Measurements from ENCODE around the gene YPEL3.

Gene YPEL3

GRCh38 chr16:30096105-30096861 lies at the start of gene YPEL3:
TSS of gene YPEL3 (minus strand) at chr16:30096213. CDS start at chr16:30095482, 731 bp downstream.
- Mint-ChIP-seq H3K4me1 (peaks cover 51% of the 10 kb centered on the region), H3K27me3 (ENCODE audit: low read depth, poor library complexity) (peaks cover 10% of the 10 kb centered on the region), H3K36me3 (ENCODE audit: low read depth) (peaks cover 44% of the 10 kb centered on the region), H3K4me3 (peak within 1 kb of the TSS; percentile 89), H3K27ac (peak within 1 kb of the TSS; percentile 98), H3K9me3 (peaks cover 47% of the 10 kb centered on the region)
- no peak for TF ChIP-seq CTCF (IDR thresholded peaks at IDR 0.05)
- DNase-seq = peak; percentile 94

GRCh38 chr16:30145657-30146056 lies 49.6 kb upstream of the YPEL3 start:
- Mint-ChIP-seq H3K27me3 (ENCODE audit: low read depth, poor library complexity) (peaks cover 28% of the 10 kb centered on the region), H3K9me3 (peaks cover 32% of the 10 kb centered on the region), H3K36me3 (ENCODE audit: low read depth) (no peaks in the 10 kb centered on the region), H3K27ac (no peak overlapping the region), H3K4me3 (no peak overlapping the region), H3K4me1 (peaks cover 4% of the 10 kb centered on the region)
- TF ChIP-seq CTCF (IDR thresholded peaks at IDR 0.05) = no peak
- no peak for DNase-seq

GRCh38 chr16:30144917-30145316 lies 48.9 kb upstream of the YPEL3 start:
- Mint-ChIP-seq H3K4me3 (no peak overlapping the region), H3K4me1 (peaks cover 7% of the 10 kb centered on the region), H3K27me3 (ENCODE audit: low read depth, poor library complexity) (peaks cover 29% of the 10 kb centered on the region), H3K36me3 (ENCODE audit: low read depth) (no peaks in the 10 kb centered on the region), H3K9me3 (peaks cover 25% of the 10 kb centered on the region), H3K27ac (no peak overlapping the region)
- no peak for TF ChIP-seq CTCF (IDR thresholded peaks at IDR 0.05)
- DNase-seq = no peak

- Mint-ChIP-seq H3K27me3 (ENCODE audit: low read depth, poor library complexity) (peaks cover 29% of the 10 kb centered on the region), H3K4me3 (no peak overlapping the region), H3K9me3 (peaks cover 16% of the 10 kb centered on the region), H3K36me3 (ENCODE audit: low read depth) (no peaks in the 10 kb centered on the region), H3K4me1 (peaks cover 10% of the 10 kb centered on the region), H3K27ac (no peak overlapping the region)
- no peak for TF ChIP-seq CTCF (IDR thresholded peaks at IDR 0.05)
- no peak for DNase-seq
Measured at GRCh38 chr16:30144017-30144416, 48.0 kb upstream of the YPEL3 start.

GRCh38 chr16:30143347-30143702 lies 47.3 kb upstream of the YPEL3 start:
- Mint-ChIP-seq H3K27ac (no peak overlapping the region), H3K9me3 (peaks cover 9% of the 10 kb centered on the region), H3K4me1 (peaks cover 10% of the 10 kb centered on the region), H3K36me3 (ENCODE audit: low read depth) (no peaks in the 10 kb centered on the region), H3K27me3 (ENCODE audit: low read depth, poor library complexity) (peaks cover 23% of the 10 kb centered on the region), H3K4me3 (no peak overlapping the region)
- no peak for TF ChIP-seq CTCF (IDR thresholded peaks at IDR 0.05)
- DNase-seq = no peak

Measured in nephron progenitor cell (in vitro differentiated cells).